Astrocyte of the spinal cord (primary cell): ENCODE results near the gene ERI2.

Experiments used
- DNase-seq: peaks from one replicate; pipeline ENCODE4 v3.0.0; 2011; ENCODE audit warnings: low read depth, low spot score
- H3K4me3 ChIP-seq: 2 replicates; pipeline ENCODE4 v1.5.1; 2011; ENCODE audit warnings: low read depth, mild to moderate bottlenecking, low read length, moderate library complexity
- CTCF ChIP-seq: IDR thresholded peaks from 2 replicates; pipeline ENCODE4 v1.5.1; 2012; ENCODE audit warnings: low read depth, mild to moderate bottlenecking, low read length, inconsistent platforms
- in situ Hi-C: cut with HindIII; loops from 2 replicates; pipeline ENCODE4 v1.10.0; 2017; ENCODE audit warnings: low sequenced_read_pairs

The ERI2 gene

GRCh38 chr16:20822521-20823325 lies 16.5 kb upstream of the ERI2 start:
- no peak for DNase-seq
- in situ Hi-C loops = no loop called here
- H3K4me3 ChIP-seq = no peak overlapping the region
- TF ChIP-seq CTCF = no peak

- DNase-seq = no peak
- no peak overlapping the region for H3K4me3 ChIP-seq
- TF ChIP-seq CTCF = no peak
- in situ Hi-C loops = no loop called here
These were observed 15.4 kb upstream of the ERI2 start for GRCh38 chr16:20821682-20822081.

GRCh38 chr16:20818929-20819585 lies 12.8 kb upstream of the ERI2 start:
- in situ Hi-C loops = no loop called here
- no peak overlapping the region for H3K4me3 ChIP-seq
- no peak for DNase-seq

GRCh38 chr16:20814784-20815183 lies 8.5 kb upstream of the ERI2 start:
- TF ChIP-seq CTCF = no peak
- H3K4me3 ChIP-seq = no peak overlapping the region
- DNase-seq = peak; percentile 59
- in situ Hi-C loops = no loop called here

More at GRCh38 chr16:20818929-20819585, 12.8 kb upstream of the ERI2 start:
- no peak for TF ChIP-seq CTCF

- in situ Hi-C loops = no loop called here
These were observed 6.2 kb upstream of the ERI2 start for GRCh38 chr16:20812510-20812909.

GRCh38 chr16:20811889-20812439 lies 5.7 kb upstream of the ERI2 start:
- in situ Hi-C loops = no loop called here
- DNase-seq = no peak
- no peak overlapping the region for H3K4me3 ChIP-seq
- no peak for TF ChIP-seq CTCF

More at GRCh38 chr16:20812510-20812909, 6.2 kb upstream of the ERI2 start:
- H3K4me3 ChIP-seq = no peak overlapping the region
- no peak for DNase-seq
- TF ChIP-seq CTCF = no peak
